Stimulated activated naive CD4-positive, alpha-beta T cell (primary cell): ENCODE data around the gene MISP3.
A peak's percentile ranks its signal among the peaks of the same experiment; 100 is the strongest.

Experiments used
- DNase-seq, 6 experiments: peaks; one replicate each; lab custom pipeline; 2025; lab: John Stamatoyannopoulos, UW

MISP3 gene

GRCh38 chr19:14053500-14053899, 19.1 kb upstream of the MISP3 start:
- no peak for DNase-seq

DNA sequence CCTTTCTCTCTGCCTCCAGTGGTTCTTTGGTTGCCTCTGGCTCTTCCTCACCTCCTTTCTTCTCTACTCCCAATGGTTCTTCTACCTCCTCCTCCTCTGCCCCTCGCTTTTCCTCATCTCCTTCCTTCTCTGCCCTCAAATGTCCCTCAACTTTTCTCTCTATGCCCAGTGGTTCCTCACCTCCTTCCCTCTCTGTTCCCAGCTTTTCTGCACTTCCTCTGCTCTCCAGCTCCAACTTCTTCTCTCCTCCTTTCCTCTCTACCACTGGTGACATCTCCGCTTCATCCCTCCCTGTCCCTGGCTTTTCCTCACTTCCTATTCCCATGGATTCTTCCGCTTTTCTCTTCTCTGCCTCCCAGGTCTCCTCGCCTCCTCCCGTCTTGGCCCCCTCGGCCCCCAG, 18.5 kb upstream of the MISP3 start:
- no peak for DNase-seq

GRCh38 chr19:14054721-14055120, 17.9 kb upstream of the MISP3 start:
- DNase-seq = no peak

DNA sequence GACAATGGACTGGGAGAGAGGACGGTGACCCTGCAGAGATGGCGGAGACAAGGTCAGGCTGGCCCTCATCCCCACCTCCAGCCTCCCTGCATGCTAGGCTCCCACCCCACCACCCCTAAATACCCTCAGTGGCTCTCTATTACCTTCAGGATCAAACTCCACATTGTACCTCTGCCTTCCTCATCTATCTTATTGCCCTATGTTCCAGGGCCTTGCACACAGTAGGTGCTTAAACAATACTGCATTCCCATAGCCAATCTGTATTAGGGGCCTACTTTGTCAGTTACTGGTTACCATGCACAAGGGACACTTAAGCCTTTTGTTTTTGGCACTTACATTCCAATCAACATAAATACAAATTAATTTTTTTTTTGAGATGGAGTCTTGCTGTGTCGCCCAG, 17.2 kb upstream of the MISP3 start:
- DNase-seq = no peak

GRCh38 chr19:14056069-14056666, 16.4 kb upstream of the MISP3 start:
- no peak for DNase-seq

DNA sequence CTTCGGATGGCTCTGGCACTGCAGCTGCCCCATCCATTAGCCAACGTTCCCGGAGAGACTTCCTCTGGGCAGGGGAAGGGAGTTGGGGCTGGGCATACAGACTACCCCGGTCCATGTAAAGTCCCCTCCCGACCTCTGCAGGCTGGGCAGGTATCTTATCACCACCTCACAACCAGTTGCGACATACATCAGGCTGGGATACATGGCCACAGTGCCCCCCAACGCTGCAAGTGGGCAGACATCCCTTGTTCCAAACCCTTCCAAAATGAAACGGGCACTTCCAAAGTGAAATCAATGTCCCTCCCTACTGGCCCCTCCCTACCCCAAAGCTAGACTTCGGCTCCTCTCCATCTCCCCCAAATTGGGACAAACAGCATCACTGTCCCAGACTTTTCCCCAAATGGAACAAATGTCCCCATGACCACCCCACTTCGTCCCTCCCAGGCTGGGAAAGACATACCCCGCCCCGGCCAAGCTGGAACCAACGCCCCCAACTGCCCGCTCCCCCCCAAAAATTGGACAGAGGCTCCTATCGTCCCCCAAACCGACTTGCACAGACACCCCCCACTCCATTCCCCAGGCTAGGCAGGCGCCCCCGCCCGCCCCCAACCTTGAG, 15.7 kb upstream of the MISP3 start:
- no peak for DNase-seq

DNA sequence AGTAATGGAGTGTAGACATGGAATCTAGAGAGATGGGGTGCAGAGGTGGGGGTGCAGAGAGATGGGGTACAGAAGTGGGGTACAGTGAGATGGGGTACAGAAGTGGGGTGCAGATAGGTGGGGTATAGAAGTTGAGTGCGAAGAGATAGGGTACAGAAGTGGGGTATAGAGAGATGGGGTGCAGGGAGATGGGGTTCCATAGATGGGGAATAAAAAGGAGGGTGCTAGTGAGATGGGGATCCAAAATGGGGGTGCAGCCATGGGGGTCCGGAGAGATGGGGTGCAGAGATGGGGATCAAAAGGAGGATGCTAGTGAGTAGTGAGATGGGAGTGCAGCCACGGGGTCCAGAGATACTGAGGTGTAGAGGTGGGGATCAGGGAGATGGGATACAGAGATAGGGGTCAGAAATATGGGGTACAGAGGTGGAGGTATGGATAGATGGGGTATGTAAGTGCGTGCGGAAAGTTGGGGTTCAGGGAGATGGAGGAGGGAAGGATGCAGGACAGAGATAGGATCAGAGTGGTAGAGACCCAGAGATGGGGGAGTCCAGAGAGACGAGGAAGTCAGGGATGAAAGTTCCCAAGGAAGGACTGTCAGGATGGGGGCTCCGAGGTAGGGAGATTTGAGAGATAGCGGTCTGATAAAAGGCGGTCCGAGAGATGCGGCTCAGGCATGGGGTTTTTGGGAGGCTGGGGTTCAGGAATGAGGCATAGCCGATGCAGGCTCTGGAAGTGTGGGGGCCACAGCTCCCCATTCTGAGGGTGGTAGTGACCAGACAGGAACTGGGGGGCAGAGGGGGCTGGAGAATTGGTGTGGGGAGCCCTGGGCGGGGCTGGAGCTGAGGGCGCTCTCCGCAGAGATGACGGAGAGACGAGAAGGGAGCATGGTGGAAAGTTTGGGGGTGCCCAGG, 14.1 kb upstream of the MISP3 start:
- DNase-seq = no peak

DNA sequence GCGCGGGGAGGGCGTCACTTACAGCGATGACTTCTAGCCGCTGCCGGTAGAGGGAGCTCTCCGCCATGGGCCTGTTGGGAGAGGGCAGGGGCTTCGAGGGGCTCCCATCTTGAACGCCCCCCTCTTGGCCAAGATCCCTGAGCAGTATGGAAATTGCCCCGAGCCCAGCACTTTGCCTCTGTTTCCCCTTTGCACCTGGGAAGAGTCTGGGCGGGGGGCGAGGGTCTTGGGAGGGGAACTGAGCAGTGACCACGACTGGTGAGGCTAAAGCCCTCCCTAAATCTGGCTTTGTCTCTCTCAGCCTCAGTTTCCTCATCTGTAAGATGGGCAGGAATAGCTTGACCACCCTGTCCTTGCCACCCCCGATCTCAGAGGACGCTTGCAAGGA, 13.5 kb upstream of the MISP3 start:
- DNase-seq = peak in 5 of 6 experiments; percentile 22 to 35 (median 30)

- DNase-seq = no peak
These were observed 12.9 kb upstream of the MISP3 start for GRCh38 chr19:14059652-14060155.

DNA sequence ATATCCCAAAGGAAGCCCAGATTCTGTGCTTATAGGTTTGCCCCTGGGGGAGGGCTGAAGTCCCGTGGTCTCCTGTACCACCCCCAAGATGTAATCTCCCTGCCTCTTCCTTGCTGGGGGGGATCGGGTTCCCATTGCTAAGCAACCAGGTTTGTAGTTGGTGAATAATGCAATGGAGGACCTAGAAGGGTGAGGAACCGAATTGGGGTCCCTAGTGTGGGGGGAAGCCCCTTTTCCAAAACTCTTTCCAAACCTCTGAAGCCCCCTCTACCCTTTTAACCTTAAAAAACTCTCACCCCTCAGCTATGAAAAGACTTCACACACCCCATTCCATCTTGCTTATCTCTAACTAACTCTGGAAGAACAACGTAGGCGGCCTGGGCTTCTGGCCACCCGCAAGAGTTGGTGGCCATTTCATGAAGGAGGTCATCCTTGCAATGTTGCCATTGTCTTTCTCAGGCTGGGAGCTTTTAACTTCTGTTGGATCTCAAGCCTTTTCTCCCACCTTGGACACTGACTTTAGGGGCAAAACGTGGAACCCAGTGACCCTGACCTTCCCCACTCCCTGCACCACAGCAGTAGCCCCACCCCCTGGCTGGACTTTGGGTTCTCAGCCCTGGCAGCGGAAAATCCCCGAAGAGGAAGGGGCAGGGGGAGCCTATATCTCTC, 11.4 kb upstream of the MISP3 start:
- no peak for DNase-seq

GRCh38 chr19:14061751-14062557, 10.6 kb upstream of the MISP3 start, which contains the start of gene PALM3:
TSS of gene PALM3 (minus strand) at chr19:14062076. CDS start at chr19:14061980, 96 bp downstream.
- no peak for DNase-seq

DNA sequence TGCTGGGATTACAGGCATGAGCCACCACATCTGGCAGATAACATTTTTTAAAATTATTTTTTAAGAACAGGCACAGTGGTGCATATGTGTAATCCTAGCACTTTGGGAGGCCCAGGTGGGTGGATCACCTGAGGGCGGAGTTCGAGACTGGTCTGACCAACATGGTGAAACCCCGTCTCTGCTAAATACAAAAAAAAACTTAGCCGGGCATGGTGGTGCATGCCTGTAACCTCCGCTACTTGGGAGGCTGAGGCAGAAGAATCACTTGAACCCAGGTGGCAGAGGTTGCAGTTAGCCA, 10.1 kb upstream of the MISP3 start:
- no peak for DNase-seq

- no peak for DNase-seq
These were observed 9.5 kb upstream of the MISP3 start for GRCh38 chr19:14063105-14063504.

DNA sequence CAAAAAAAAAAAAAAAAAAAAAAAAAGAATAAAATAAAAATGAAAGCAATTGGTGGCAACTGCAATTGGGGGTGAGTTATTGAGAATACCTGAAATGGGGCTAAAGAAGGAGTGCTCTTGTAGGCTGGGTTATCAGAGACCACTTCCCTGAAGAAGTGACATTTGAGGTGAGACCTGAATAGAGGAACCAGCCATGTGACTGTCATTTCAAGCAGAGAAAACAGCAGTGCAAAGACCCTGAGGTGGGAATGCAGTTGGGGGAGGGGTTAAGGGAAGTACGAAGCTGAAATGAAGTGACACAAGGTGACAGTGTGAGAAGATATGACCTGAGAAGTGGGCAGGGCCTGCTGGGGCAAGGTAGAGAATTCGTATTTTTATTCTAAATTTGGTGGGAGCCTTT, 6.5 kb upstream of the MISP3 start:
- no peak for DNase-seq

- no peak for DNase-seq
These were observed 2.1 kb upstream of the MISP3 start for GRCh38 chr19:14070268-14071050.

DNA sequence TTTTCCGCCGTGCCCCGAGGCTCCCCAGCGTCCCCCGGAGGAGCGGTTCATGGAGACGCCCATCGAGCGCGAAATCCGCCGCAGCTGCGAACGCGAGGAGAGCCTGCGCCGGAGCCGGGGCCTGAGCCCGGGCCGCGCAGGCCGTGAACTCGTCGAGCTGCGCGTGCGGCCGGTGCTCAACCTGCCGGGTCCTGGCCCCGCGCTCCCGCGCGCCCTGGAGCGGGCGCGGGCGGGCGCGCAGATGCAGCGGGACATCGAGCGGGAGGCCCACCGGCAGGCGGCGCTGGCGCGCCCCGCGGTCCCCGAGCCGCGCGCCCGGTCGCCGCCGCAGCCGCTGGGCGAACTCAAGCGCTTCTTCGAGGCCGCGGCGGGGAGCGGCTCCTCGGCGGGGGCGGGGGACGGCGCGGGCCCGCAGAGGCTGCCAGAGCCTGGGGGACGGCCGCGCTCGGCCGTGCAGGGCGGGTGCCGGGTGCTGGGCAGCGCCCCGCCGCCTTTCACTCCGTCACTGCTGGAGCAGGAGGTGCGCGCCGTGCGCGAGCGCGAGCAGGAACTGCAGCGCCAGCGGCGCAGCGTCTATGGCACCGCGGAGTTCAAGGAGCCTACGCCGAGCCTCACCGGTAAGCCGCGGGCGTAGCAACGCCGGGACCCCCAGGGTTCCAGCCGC, 807 bp downstream of the MISP3 start:
- peak; percentile 62 to 93 (median 82) for DNase-seq

GRCh38 chr19:14073925-14074838, 1.6 kb downstream of the MISP3 start:
- peak in 2 of 6 experiments; percentile 44 to 68 for DNase-seq

DNA sequence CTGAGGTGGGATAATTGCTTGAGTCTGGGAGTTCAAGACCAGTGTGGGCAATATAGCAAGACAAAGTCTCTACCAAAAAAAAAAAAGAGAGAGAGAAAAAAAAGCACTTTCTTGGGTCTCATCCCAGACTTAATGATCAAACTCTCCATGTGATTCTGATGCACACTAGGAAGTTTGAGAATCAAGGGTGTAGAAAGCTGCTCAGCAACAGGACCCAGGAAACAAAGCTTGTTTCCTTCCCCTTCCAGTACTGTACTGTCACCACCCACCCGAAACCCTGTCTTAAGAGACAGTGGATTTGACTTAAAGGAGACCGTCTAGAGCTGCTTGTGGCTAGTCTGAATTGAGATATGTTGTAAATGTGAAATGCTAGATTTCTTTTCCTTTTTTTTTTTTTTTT, 5.8 kb downstream of the MISP3 start:
- DNase-seq = no peak
